ENCODE results near the gene PLAGL2.
"Not testable (repeated sequence)": the region's sequence is repeated elsewhere in the genome, so short reads cannot be mapped to it uniquely, and the experiment has no call there.

The PLAGL2 gene

GRCh38 chr20:32205110-32205842, 2.3 kb downstream of the PLAGL2 start:
- no peak overlapping the region for H3K4me3 ChIP-seq (replicated peaks; ENCODE audit: low read depth, low read length)
- no peak for TF ChIP-seq CTCF (IDR thresholded peaks at IDR 0.05; ENCODE audit: low read length, missing control alignments)
- DNase-seq (ENCODE audit: low read depth): peak; percentile 48

GRCh38 chr20:32204205-32205109, 3.1 kb downstream of the PLAGL2 start:
- no peak for TF ChIP-seq CTCF (IDR thresholded peaks at IDR 0.05; ENCODE audit: low read length, missing control alignments)
- DNase-seq (ENCODE audit: low read depth): peak; percentile 73
- no peak overlapping the region for H3K4me3 ChIP-seq (replicated peaks; ENCODE audit: low read depth, low read length)

GRCh38 chr20:32203356-32204204, 4.0 kb downstream of the PLAGL2 start:
- no peak overlapping the region for H3K4me3 ChIP-seq (replicated peaks; ENCODE audit: low read depth, low read length)
- no peak for DNase-seq (ENCODE audit: low read depth)
- TF ChIP-seq CTCF (IDR thresholded peaks at IDR 0.05; ENCODE audit: low read length, missing control alignments): no peak

- no peak for TF ChIP-seq CTCF (IDR thresholded peaks at IDR 0.05; ENCODE audit: low read length, missing control alignments)
- H3K4me3 ChIP-seq (replicated peaks; ENCODE audit: low read depth, low read length): no peak overlapping the region
- DNase-seq (ENCODE audit: low read depth): no peak
These were observed 5.6 kb downstream of the PLAGL2 start for GRCh38 chr20:32201977-32202363.

- DNase-seq (ENCODE audit: low read depth): no peak
- H3K4me3 ChIP-seq (replicated peaks; ENCODE audit: low read depth, low read length): no peak overlapping the region
- no peak for TF ChIP-seq CTCF (IDR thresholded peaks at IDR 0.05; ENCODE audit: low read length, missing control alignments)
These were observed 6.1 kb downstream of the PLAGL2 start for GRCh38 chr20:32201296-32201976.

GRCh38 chr20:32199006-32199405, 8.5 kb downstream of the PLAGL2 start:
- TF ChIP-seq CTCF (IDR thresholded peaks at IDR 0.05; ENCODE audit: low read length, missing control alignments): no peak
- DNase-seq (ENCODE audit: low read depth): no peak
- no peak overlapping the region for H3K4me3 ChIP-seq (replicated peaks; ENCODE audit: low read depth, low read length)

- not testable (repeated sequence) for DNase-seq (ENCODE audit: low read depth); H3K4me3 ChIP-seq (replicated peaks; ENCODE audit: low read depth, low read length)
These were observed 10.4 kb downstream of the PLAGL2 start for GRCh38 chr20:32197136-32197535.

GRCh38 chr20:32196613-32197012, 10.9 kb downstream of the PLAGL2 start:
- DNase-seq (ENCODE audit: low read depth); H3K4me3 ChIP-seq (replicated peaks; ENCODE audit: low read depth, low read length): not testable (repeated sequence)

Data from fibroblast of pulmonary artery (primary cell).